22Rv1 (cell line): ENCODE measurements around the gene TRIP6.

Experiments used
- ZFX ChIP-seq: fragments of 450-650 bp; IDR thresholded peaks from 2 replicates; pipeline ENCODE4 v1.6.1; 2017; ENCODE audit warnings: antibody characterized with exemption, borderline replicate concordance
- TF ChIP-seq, protein P1 (sequence below): fragments of 450-650 bp; IDR thresholded peaks from 2 replicates; pipeline ENCODE4 v1.5.1; 2017; ENCODE audit warnings: mild to moderate bottlenecking

DNA sequence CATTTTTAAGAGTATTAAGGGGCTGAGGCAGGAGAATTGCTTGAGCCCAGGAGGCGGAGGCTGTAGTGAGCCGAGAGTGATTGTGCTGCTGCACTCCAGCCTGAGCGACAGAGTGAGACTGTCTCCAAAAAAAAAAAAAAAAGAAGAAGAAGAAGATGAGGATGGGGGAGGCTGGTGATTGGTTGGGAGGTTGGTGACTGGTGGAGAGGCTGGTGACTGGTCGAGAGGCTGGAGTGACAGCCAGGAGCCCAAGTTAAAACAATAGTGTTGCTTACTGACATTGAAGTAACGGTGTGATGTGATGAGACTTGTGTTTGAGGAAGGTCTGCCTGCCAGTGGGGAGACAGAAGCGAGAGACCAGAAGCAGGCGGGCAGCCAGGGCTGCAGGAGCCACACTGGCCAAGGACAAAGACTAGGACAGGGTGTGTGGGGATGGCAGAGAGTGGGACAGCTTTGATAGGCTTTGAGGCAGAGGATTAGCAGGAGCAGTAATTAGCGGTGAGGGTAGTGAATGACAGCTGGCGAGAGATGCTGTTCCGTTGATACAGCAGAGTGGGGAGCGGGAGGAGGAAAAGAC is 12.6 kb downstream of the TRIP6 start:
- TF ChIP-seq, protein P1, sequence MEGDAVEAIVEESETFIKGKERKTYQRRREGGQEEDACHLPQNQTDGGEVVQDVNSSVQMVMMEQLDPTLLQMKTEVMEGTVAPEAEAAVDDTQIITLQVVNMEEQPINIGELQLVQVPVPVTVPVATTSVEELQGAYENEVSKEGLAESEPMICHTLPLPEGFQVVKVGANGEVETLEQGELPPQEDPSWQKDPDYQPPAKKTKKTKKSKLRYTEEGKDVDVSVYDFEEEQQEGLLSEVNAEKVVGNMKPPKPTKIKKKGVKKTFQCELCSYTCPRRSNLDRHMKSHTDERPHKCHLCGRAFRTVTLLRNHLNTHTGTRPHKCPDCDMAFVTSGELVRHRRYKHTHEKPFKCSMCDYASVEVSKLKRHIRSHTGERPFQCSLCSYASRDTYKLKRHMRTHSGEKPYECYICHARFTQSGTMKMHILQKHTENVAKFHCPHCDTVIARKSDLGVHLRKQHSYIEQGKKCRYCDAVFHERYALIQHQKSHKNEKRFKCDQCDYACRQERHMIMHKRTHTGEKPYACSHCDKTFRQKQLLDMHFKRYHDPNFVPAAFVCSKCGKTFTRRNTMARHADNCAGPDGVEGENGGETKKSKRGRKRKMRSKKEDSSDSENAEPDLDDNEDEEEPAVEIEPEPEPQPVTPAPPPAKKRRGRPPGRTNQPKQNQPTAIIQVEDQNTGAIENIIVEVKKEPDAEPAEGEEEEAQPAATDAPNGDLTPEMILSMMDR = no peak
- TF ChIP-seq ZFX = no peak
